Heart left ventricle (tissue), 16 donors: ENCODE data around the gene SLC17A7. TPM values are rescaled to one million over a fixed set of nuclear protein-coding genes. Genes with fewer than 3 reads are reported as not detected.
"Not testable (repeated sequence)": the region's sequence is repeated elsewhere in the genome, so short reads cannot be mapped to it uniquely, and the experiment has no call there.

ENCODE experiments used
- ATAC-seq, 4 donors: fragments of 200-7000 bp; cut with Tn5 transposase; one replicate each; pipeline ENCODE4 v1.9.1; 2020 to 2022; ENCODE audit warnings: moderate library complexity in 4 of 4, mild to moderate bottlenecking in 3 of 4, moderate number of reproducible peaks in 1 of 4
- DNase-seq, 5 donors: peaks; one replicate each; pipeline ENCODE4 v3.0.0-alpha.2; 2020
- H3K27ac ChIP-seq, 12 donors: fragments of 200-600 bp; sonication (generic) in 4 of 12; one replicate each; pipeline versions ENCODE4 v1.5.0 to v1.8.0; 2016 to 2022; ENCODE audit warnings: mild to moderate bottlenecking in 2 of 12
- H3K27me3 ChIP-seq, 9 donors: fragments of 200-600 bp; sonication (generic) in 2 of 9; one replicate each; pipeline versions ENCODE4 v1.5.1 to v1.8.0; 2016 to 2022; ENCODE audit warnings: mild to moderate bottlenecking in 3 of 9
- H3K36me3 ChIP-seq, 9 donors: fragments of 200-600 bp; sonication (generic) in 2 of 9; one replicate each; pipeline versions ENCODE4 v1.5.0 to v1.8.0; 2018 to 2022; ENCODE audit warnings: mild to moderate bottlenecking in 2 of 9
- H3K4me1 ChIP-seq, 12 donors: fragments of 200-600 bp; sonication (generic) in 4 of 12; one replicate each; pipeline versions ENCODE4 v1.5.0 to v1.8.0; 2016 to 2022; ENCODE audit warnings: mild to moderate bottlenecking in 3 of 12
- H3K4me3 ChIP-seq, 12 donors: fragments of 200-600 bp; sonication (generic) in 4 of 12; one replicate each; pipeline versions ENCODE4 v1.5.0 to v1.8.0; 2017 to 2022; ENCODE audit warnings: mild to moderate bottlenecking in 9 of 12, moderate library complexity in 4 of 12
- H3K9me3 ChIP-seq, 12 donors: fragments of 200-600 bp; sonication (generic) in 4 of 12; one replicate each; pipeline versions ENCODE4 v1.5.0 to v1.8.0; 2016 to 2022; ENCODE audit warnings: mild to moderate bottlenecking in 1 of 12
- POLR2A ChIP-seq, 2 donors: fragments of 450-650 bp; IDR thresholded peaks; one replicate each; pipeline ENCODE4 v1.6.1; 2017; ENCODE audit warnings: antibody characterized with exemption in 2 of 2, mild to moderate bottlenecking in 2 of 2, moderate library complexity in 2 of 2
- WGBS, 4 donors: extraction: QIAGEN DNeasy Blood & Tissue Kit in 2 of 4; methylation state at CpG; one replicate each; pipeline versions ENCODE4 v1.1.5 to v1.1.7; 2013 to 2018; 5-methylcytosine and 5-hydroxymethylcytosine counted together
- intact Hi-C, 10 donors: fragments of 100-400 bp; cut with DNase I; formaldehyde crosslinking; loops; one replicate each; pipeline versions ENCODE4 v1.11.1 to v1.14.2; 2022
- polyA plus RNA-seq, 2 donors: library from polyadenylated mRNA; stranded (reverse); fragments of 200-250 nt; gene quantifications; one replicate each; pipeline ENCODE4 v1.2.3, GENCODE V29; 2013
- total RNA-seq, 9 donors: library from RNA; depleted of rRNA in 2 of 9; stranded (reverse); fragments of >200 nt in 2 of 9; fragmentation: NEBNext Ultra II Directional in 3 of 9; extraction: Animal tissue kit (Norgen Biotek cat#: 25700) in 3 of 9; gene quantifications; one replicate each; pipeline versions ENCODE4 v1.1.0 to v1.2.4, GENCODE V29; 2016 to 2023
- TF ChIP-seq, protein P1 (sequence below), 12 donors: fragments of 200-600 bp; sonication (generic) in 4 of 12; IDR thresholded peaks; one replicate each; pipeline versions ENCODE4 v1.5.0 to v1.8.0; 2018 to 2022; ENCODE audit warnings: antibody characterized with exemption in 12 of 12, mild to moderate bottlenecking in 5 of 12
- donor health status: ischemic (EF 13 %, LVEDD 7.1; RV severe dilation, severe dysfunction).
- donor health status: healthy with polysubstance abuse.
- donor health status: DM: no; HTN: yes; CAD: no.
- donor health status: DM: no; HTN: no; CAD: no.
- donor health status: ischemic (EF 25% LVEDD 6.9; RV normal size, moderate dysfunction).
- donor health status: ischemic (EF 25% LVEDD 5.7; RV mildly dilated, moderate dysfunction).
- donor health status: healthy.
- donor health status: DM: yes; HTN: yes; CAD: no.
- donor health status: ischemic (EF 35%, LVEDD 5.7; RV mildly dilated, moderate dysfunction).
- donor health status: nonischemic (EF 11% LVEDD 7.7; RV severe dilation, severe dysfunction).
- donor health status: DM: yes; HTN: yes; CAD: no.
- donor health status: PGD.
- donor health status: ischemic (EF 29% LVEDD 5.4; RV normal size, mild dysfunction).
- donor health status: nonischemic (EF 23%, LVEDD 6.1; RV moderate dilation, normal function).

The SLC17A7 gene
- total and polyA plus RNA-seq, 11 donors = 0.46 to 1.6 (median 0.89) TPM

GRCh38 chr19:49450405-49450804, 9.1 kb upstream of the SLC17A7 start:
- ATAC-seq (no peak), DNase-seq (no peak)
- H3K9me3 ChIP-seq = no peaks in the 10 kb centered on the region
- H3K4me3 ChIP-seq = peak overlapping the region in 2 of 12 donors; percentile 85 to 88
- H3K36me3 ChIP-seq = peaks cover 0 to 25% (median 7%) of the 10 kb centered on the region in 9 donors
- 80 to 86% (median 82%) methylated on average over 7 of the region's 7 CpGs for WGBS, 4 donors
- no peak for TF ChIP-seq POLR2A (IDR thresholded peaks at IDR 0.05)
- TF ChIP-seq, protein P1, sequence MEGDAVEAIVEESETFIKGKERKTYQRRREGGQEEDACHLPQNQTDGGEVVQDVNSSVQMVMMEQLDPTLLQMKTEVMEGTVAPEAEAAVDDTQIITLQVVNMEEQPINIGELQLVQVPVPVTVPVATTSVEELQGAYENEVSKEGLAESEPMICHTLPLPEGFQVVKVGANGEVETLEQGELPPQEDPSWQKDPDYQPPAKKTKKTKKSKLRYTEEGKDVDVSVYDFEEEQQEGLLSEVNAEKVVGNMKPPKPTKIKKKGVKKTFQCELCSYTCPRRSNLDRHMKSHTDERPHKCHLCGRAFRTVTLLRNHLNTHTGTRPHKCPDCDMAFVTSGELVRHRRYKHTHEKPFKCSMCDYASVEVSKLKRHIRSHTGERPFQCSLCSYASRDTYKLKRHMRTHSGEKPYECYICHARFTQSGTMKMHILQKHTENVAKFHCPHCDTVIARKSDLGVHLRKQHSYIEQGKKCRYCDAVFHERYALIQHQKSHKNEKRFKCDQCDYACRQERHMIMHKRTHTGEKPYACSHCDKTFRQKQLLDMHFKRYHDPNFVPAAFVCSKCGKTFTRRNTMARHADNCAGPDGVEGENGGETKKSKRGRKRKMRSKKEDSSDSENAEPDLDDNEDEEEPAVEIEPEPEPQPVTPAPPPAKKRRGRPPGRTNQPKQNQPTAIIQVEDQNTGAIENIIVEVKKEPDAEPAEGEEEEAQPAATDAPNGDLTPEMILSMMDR (IDR thresholded peaks at IDR 0.05) = no peak
- no peak overlapping the region for H3K27ac ChIP-seq
- no peaks in the 10 kb centered on the region for H3K27me3 ChIP-seq
- intact Hi-C loops = loop anchor here in 1 of 10 donors (5.0 kb wide), 1 partner anchor 192 kb away; the partner anchor contains the start of genes RRAS and SCAF1
- H3K4me1 ChIP-seq = peaks cover 0 to 31% (median 9%) of the 10 kb centered on the region in 12 donors

GRCh38 chr19:49448432-49448786, 7.1 kb upstream of the SLC17A7 start:
- Histone ChIP-seq H3K4me1 (peaks cover 0 to 17% (median 4%) of the 10 kb centered on the region in 12 donors), H3K27ac (no peak overlapping the region), H3K4me3 (no peak overlapping the region), H3K27me3 (no peaks in the 10 kb centered on the region), H3K36me3 (peaks cover 0 to 25% (median 7%) of the 10 kb centered on the region in 9 donors), H3K9me3 (no peaks in the 10 kb centered on the region)
- intact Hi-C loops = loop anchor here in 3 of 10 donors (10.0 kb wide), 2 partner anchors 184 to 224 kb away; no protein-coding TSS in a partner anchor
- DNase-seq = no peak
- ATAC-seq = no peak
- 92 to 96% (median 94%) methylated on average over 6 of the region's 6 CpGs for WGBS, 4 donors
- TF ChIP-seq, protein P1 (IDR thresholded peaks at IDR 0.05) = no peak
- TF ChIP-seq POLR2A (IDR thresholded peaks at IDR 0.05) = no peak

GRCh38 chr19:49447485-49448431, 6.4 kb upstream of the SLC17A7 start:
- H3K27me3 ChIP-seq = no peaks in the 10 kb centered on the region
- H3K36me3 ChIP-seq = peaks cover 0 to 25% (median 7%) of the 10 kb centered on the region in 9 donors
- H3K4me3 ChIP-seq = no peak overlapping the region
- peak in 1 of 5 donors; percentile 53 for DNase-seq
- no peaks in the 10 kb centered on the region for H3K9me3 ChIP-seq
- no peak for TF ChIP-seq POLR2A (IDR thresholded peaks at IDR 0.05)
- TF ChIP-seq, protein P1 (IDR thresholded peaks at IDR 0.05) = no peak
- H3K4me1 ChIP-seq = peaks cover 0 to 17% (median 4%) of the 10 kb centered on the region in 12 donors
- intact Hi-C loops = loop anchor here in 3 of 10 donors (10.0 kb wide), 2 partner anchors 183 to 223 kb away; no protein-coding TSS in a partner anchor
- no peak for ATAC-seq
- WGBS, 4 donors = 74 to 83% (median 80%) methylated on average over 24 to 32 of the region's 32 CpGs
- no peak overlapping the region for H3K27ac ChIP-seq

GRCh38 chr19:49445997-49446396, 4.7 kb upstream of the SLC17A7 start:
- Histone ChIP-seq H3K27ac (no peak overlapping the region), H3K4me1 (peaks cover 0 to 19% (median 6%) of the 10 kb centered on the region in 12 donors), H3K36me3 (peaks cover 0 to 25% (median 7%) of the 10 kb centered on the region in 9 donors), H3K4me3 (no peak overlapping the region), H3K9me3 (no peaks in the 10 kb centered on the region), H3K27me3 (peaks cover 0 to 15% (median 4%) of the 10 kb centered on the region in 9 donors)
- no peak for DNase-seq
- TF ChIP-seq, protein P1 (IDR thresholded peaks at IDR 0.05) = no peak
- no peak for TF ChIP-seq POLR2A (IDR thresholded peaks at IDR 0.05)
- ATAC-seq = no peak
- intact Hi-C loops = loop anchor here in 3 of 10 donors (10.0 kb wide), 2 partner anchors 181 to 221 kb away; no protein-coding TSS in a partner anchor
- WGBS, 4 donors = 83 to 86% (median 86%) methylated on average over 3 of the region's 3 CpGs

DNA sequence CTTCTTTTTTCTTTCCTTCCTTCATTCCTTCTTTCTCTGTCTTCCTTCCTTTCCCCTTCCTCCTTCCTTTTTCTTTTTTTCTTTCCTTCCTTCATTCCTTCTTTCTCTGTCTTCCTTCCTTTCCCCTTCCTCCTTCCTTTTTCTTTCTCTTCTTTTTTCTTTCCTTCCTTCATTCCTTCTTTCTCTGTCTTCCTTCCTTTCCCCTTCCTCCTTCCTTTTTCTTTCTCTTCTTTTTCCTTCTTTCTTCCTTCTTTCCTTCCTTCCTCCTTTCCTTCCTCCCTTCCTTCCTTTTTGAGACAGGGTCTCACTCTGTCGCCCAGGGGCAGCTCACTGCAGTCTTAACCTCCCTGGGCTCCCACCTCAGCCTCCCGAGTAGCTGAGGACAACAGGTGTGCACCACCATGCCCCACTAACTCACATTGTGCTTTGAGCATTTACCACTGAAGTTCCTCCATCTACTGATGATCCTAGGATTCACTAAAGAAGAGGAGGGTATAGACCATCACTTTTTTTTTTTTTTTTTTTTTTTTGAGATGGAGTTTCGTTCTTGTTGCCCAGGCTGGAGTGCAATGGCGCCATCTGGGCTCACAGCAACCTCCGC, 2.9 kb upstream of the SLC17A7 start:
- peaks cover 0 to 20% (median 2%) of the 10 kb centered on the region in 12 donors for H3K4me1 ChIP-seq
- intact Hi-C loops = loop anchor here in 7 of 10 donors (5.0 to 10.0 kb wide), 5 partner anchors 52 to 222 kb away; no protein-coding TSS in a partner anchor
- ATAC-seq, H3K4me3 ChIP-seq, DNase-seq, H3K9me3 ChIP-seq, H3K27ac ChIP-seq: not testable (repeated sequence)
- 57 to 65% (median 58%) methylated on average over 5 of the region's 5 CpGs for WGBS, 4 donors
- H3K36me3 ChIP-seq = peaks cover 0 to 23% (median 7%) of the 10 kb centered on the region in 9 donors
- H3K27me3 ChIP-seq = peaks cover 0 to 33% (median 20%) of the 10 kb centered on the region in 9 donors
